Endometrial microvascular endothelial cells (primary cell): ENCODE results near the gene ABCG2. TPM values are rescaled to one million over a fixed set of nuclear protein-coding genes. Genes with fewer than 3 reads are reported as not detected.

Source experiments
- in situ Hi-C: cut with HindIII; loops from 2 replicates; pipeline ENCODE4 v1.10.0; 2017; ENCODE audit warnings: low sequenced_read_pairs, low pct_unique_long_range_greater_than_20kb; ENCODE audit errors: inconsistent ontology term
- total RNA-seq: library from RNA; depleted of rRNA; stranded (reverse); fragments of >200 nt; gene quantifications from one replicate; pipeline ENCODE4 v1.2.3, GENCODE V29; 2015; ENCODE audit errors: inconsistent ontology term

ABCG2 gene
- total RNA-seq, 1 donor from 2014 or later = 8.9 TPM

- in situ Hi-C loops = no loop called here
Measured at GRCh38 chr4:88091378-88091777, 67.1 kb downstream of the ABCG2 start.

- in situ Hi-C loops = no loop called here
Measured at GRCh38 chr4:88090898-88091297, 67.5 kb downstream of the ABCG2 start.

- in situ Hi-C loops = no loop called here
Measured at GRCh38 chr4:88087004-88087403, 71.4 kb downstream of the ABCG2 start.

GRCh38 chr4:88080626-88081025 lies 77.8 kb downstream of the ABCG2 start:
- in situ Hi-C loops = no loop called here

- in situ Hi-C loops = no loop called here
Measured at GRCh38 chr4:88078579-88078978, 79.9 kb downstream of the ABCG2 start.

- in situ Hi-C loops = no loop called here
Measured at GRCh38 chr4:88077911-88078524, 80.4 kb downstream of the ABCG2 start.

- in situ Hi-C loops = no loop called here
Measured at GRCh38 chr4:88075336-88075735, 83.1 kb downstream of the ABCG2 start.

GRCh38 chr4:88070031-88070430 lies 88.4 kb downstream of the ABCG2 start:
- in situ Hi-C loops = loop anchor here (25.0 kb wide), 2 partner anchors 142 to 442 kb away; partner anchors contain the start of gene PYURF

GRCh38 chr4:88064410-88064809 lies 94.0 kb downstream of the ABCG2 start:
- in situ Hi-C loops = loop anchor here (25.0 kb wide), 2 partner anchors 148 to 448 kb away; partner anchors contain the start of gene PYURF

GRCh38 chr4:88063634-88064296 lies 94.7 kb downstream of the ABCG2 start:
- in situ Hi-C loops = loop anchor here (25.0 kb wide), 2 partner anchors 149 to 449 kb away; partner anchors contain the start of gene PYURF

GRCh38 chr4:88062843-88063242 lies 95.6 kb downstream of the ABCG2 start:
- in situ Hi-C loops = loop anchor here (25.0 kb wide), 2 partner anchors 149 to 449 kb away; partner anchors contain the start of gene PYURF

- in situ Hi-C loops = loop anchor here (25.0 kb wide), 2 partner anchors 150 to 450 kb away; partner anchors contain the start of gene PYURF
Measured at GRCh38 chr4:88062311-88062710, 96.1 kb downstream of the ABCG2 start.

- in situ Hi-C loops = loop anchor here (25.0 kb wide), 2 partner anchors 152 to 452 kb away; partner anchors contain the start of gene PYURF
Measured at GRCh38 chr4:88060431-88060830, 98.0 kb downstream of the ABCG2 start.

- in situ Hi-C loops = loop anchor here (25.0 kb wide), 2 partner anchors 153 to 453 kb away; partner anchors contain the start of gene PYURF
Measured at GRCh38 chr4:88059766-88060165, 98.7 kb downstream of the ABCG2 start.

GRCh38 chr4:88058295-88058694 lies 100.1 kb downstream of the ABCG2 start:
- in situ Hi-C loops = loop anchor here (25.0 kb wide), 2 partner anchors 154 to 454 kb away; partner anchors contain the start of gene PYURF

- in situ Hi-C loops = loop anchor here (25.0 kb wide), 2 partner anchors 157 to 457 kb away; partner anchors contain the start of gene PYURF
Measured at GRCh38 chr4:88054901-88055300, 103.5 kb downstream of the ABCG2 start.

GRCh38 chr4:88054229-88054628 lies 104.2 kb downstream of the ABCG2 start:
- in situ Hi-C loops = loop anchor here (25.0 kb wide), 2 partner anchors 158 to 458 kb away; partner anchors contain the start of gene PYURF

- in situ Hi-C loops = no loop called here
Measured at GRCh38 chr4:88045021-88045420, 113.4 kb downstream of the ABCG2 start.

- in situ Hi-C loops = no loop called here
Measured at GRCh38 chr4:88043586-88044340, 114.7 kb downstream of the ABCG2 start.
